Neutrophil (primary cell): ENCODE measurements around the gene PTCD2.

Experiments used
- H3K27ac ChIP-seq: fragments of 200-600 bp; sonication (generic); 2 replicates; pipeline ENCODE4 v1.5.1; 2016; ENCODE audit warnings: mild to moderate bottlenecking, moderate library complexity
- H3K27me3 ChIP-seq: fragments of 200-600 bp; sonication (generic); 2 replicates; pipeline ENCODE4 v1.6.0; 2016; ENCODE audit warnings: mild to moderate bottlenecking
- H3K36me3 ChIP-seq: fragments of 200-600 bp; sonication (generic); 2 replicates; pipeline ENCODE4 v1.5.1; 2017
- H3K4me1 ChIP-seq, 2 experiments: fragments of 200-600 bp in 1 of 2; sonication (generic) in 1 of 2; 1 replicate in 1 of 2; 2 replicates in 1 of 2; pipeline versions ENCODE4 v1.5.1 to v1.6.1; 2013 to 2016; ENCODE audit warnings: low read depth in 1 of 2, low read length in 1 of 2, mild to moderate bottlenecking in 1 of 2, moderate library complexity in 1 of 2; ENCODE audit not compliant: control insufficient read depth in 1 of 2, insufficient read depth in 1 of 2
- H3K4me3 ChIP-seq, 2 experiments: fragments of 200-600 bp in 1 of 2; sonication (generic) in 1 of 2; 1 replicate in 1 of 2; 2 replicates in 1 of 2; pipeline ENCODE4 v1.5.1; 2013 to 2016; ENCODE audit warnings: low read depth in 1 of 2, low read length in 1 of 2, mild to moderate bottlenecking in 1 of 2, moderate library complexity in 1 of 2
- H3K9me3 ChIP-seq: fragments of 200-600 bp; sonication (generic); 2 replicates; pipeline ENCODE4 v1.5.1; 2016
- TF ChIP-seq, protein P1 (sequence below): fragments of 200-600 bp; sonication (generic); IDR thresholded peaks from 2 replicates; pipeline ENCODE4 v1.5.1; 2016; ENCODE audit warnings: antibody characterized with exemption

The PTCD2 gene

DNA sequence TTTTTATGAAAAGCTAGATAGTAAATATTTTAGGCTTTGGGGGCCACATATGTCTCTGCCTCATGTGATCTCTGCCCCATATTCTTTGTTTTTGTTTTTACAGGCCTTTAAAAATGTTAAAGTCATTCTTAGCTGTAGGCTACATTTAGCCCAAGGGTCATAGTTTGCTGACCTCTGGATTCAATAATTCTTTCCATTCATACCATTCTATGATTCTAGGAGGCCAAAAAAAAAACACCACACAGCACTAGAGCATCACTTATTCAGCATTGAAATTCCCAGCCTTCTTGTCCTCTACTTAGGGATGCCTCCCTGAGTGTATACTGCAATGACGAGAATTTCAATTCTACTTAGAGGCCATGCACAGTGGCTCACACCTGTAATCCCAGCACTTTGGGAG lies 17.0 kb downstream of the PTCD2 start:
- H3K27me3 ChIP-seq: no peaks in the 10 kb centered on the region
- H3K27ac ChIP-seq: no peak overlapping the region
- no peaks in the 10 kb centered on the region for H3K36me3 ChIP-seq
- H3K4me3 ChIP-seq: no peak overlapping the region
- TF ChIP-seq, protein P1, sequence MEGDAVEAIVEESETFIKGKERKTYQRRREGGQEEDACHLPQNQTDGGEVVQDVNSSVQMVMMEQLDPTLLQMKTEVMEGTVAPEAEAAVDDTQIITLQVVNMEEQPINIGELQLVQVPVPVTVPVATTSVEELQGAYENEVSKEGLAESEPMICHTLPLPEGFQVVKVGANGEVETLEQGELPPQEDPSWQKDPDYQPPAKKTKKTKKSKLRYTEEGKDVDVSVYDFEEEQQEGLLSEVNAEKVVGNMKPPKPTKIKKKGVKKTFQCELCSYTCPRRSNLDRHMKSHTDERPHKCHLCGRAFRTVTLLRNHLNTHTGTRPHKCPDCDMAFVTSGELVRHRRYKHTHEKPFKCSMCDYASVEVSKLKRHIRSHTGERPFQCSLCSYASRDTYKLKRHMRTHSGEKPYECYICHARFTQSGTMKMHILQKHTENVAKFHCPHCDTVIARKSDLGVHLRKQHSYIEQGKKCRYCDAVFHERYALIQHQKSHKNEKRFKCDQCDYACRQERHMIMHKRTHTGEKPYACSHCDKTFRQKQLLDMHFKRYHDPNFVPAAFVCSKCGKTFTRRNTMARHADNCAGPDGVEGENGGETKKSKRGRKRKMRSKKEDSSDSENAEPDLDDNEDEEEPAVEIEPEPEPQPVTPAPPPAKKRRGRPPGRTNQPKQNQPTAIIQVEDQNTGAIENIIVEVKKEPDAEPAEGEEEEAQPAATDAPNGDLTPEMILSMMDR: no peak
- no peaks in the 10 kb centered on the region for H3K4me1 ChIP-seq
- no peaks in the 10 kb centered on the region for H3K9me3 ChIP-seq

DNA sequence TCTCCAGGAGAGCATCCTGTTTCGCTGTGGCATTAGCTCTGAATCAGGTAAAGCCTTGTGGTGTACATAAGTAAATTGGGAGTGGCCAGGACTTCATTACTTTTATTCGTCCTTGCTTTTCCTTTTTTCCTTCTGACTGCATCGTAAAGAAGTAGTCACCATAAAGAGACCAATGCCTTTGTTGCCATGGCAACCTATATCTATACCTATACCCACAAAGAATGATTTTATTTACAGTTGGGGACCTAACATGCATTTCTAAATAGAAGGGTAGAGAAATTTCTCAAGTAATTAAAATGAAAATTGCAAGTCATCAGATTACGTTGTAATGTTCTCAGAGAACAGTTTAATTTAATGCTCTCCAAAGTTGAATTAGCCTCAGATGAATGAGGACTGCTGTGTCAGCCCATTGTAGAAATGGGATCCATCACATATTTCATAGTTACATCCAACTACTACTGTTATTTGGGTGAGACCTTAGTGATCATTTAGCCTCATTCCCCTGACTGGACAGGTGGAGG lies 18.6 kb downstream of the PTCD2 start:
- H3K27me3 ChIP-seq: no peaks in the 10 kb centered on the region
- no peaks in the 10 kb centered on the region for H3K4me1 ChIP-seq
- peaks cover 10% of the 10 kb centered on the region for H3K36me3 ChIP-seq
- H3K9me3 ChIP-seq: no peaks in the 10 kb centered on the region
- TF ChIP-seq, protein P1: no peak
- no peak overlapping the region for H3K27ac ChIP-seq
- no peak overlapping the region for H3K4me3 ChIP-seq

DNA sequence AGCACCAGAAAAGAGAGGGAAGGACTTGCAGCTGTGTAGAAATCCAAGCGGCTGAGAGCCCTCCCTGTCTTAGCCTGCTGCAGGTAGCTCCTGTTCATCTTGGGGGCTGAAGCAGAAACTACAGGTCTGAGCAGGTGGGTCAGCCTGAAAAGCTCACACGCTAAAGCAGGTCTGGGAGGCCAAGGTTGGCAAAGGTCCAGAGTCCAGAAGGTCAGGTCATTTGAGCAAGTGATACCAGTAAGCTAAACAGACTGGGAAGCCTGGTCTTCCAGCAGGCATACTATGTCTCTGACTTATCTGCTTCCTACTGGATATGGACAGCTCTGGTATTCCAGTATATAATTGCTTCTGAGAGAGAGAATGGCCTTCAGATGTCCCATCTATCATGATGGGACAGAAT lies 26.2 kb downstream of the PTCD2 start:
- no peak overlapping the region for H3K27ac ChIP-seq
- H3K27me3 ChIP-seq: no peaks in the 10 kb centered on the region
- H3K4me1 ChIP-seq: peaks cover 40 to 42% of the 10 kb centered on the region in 2 experiments
- TF ChIP-seq, protein P1: no peak
- H3K4me3 ChIP-seq: no peak overlapping the region
- no peaks in the 10 kb centered on the region for H3K9me3 ChIP-seq
- peaks cover 10% of the 10 kb centered on the region for H3K36me3 ChIP-seq

- Histone ChIP-seq H3K27me3 (no peaks in the 10 kb centered on the region), H3K36me3 (peaks cover 6% of the 10 kb centered on the region), H3K9me3 (no peaks in the 10 kb centered on the region), H3K4me1 (peaks cover 54 to 56% of the 10 kb centered on the region in 2 experiments), H3K27ac (peak overlapping the region; percentile 80), H3K4me3 (no peak overlapping the region)
- TF ChIP-seq, protein P1: no peak
Measured at GRCh38 chr5:72347801-72348308, 27.7 kb downstream of the PTCD2 start.

- Histone ChIP-seq H3K9me3 (no peaks in the 10 kb centered on the region), H3K36me3 (no peaks in the 10 kb centered on the region), H3K4me1 (peaks cover 65 to 67% of the 10 kb centered on the region in 2 experiments), H3K27me3 (no peaks in the 10 kb centered on the region), H3K27ac (peak overlapping the region; percentile 80), H3K4me3 (no peak overlapping the region)
- TF ChIP-seq, protein P1: no peak
Measured at GRCh38 chr5:72351376-72351775, 31.2 kb downstream of the PTCD2 start.
